WTC11 (cell line): ENCODE data around the gene TMPRSS6. TPM values are rescaled to one million over a fixed set of nuclear protein-coding genes. Genes with fewer than 3 reads are reported as not detected.

Experiments
- ATAC-seq: fragments of 200-7000 bp; cut with Tn5 transposase; 2 replicates; pipeline ENCODE4 v1.10.0; 2021; ENCODE audit warnings: mild to moderate bottlenecking, moderate library complexity
- CTCF ChIA-PET: fragments of 300-600 bp; sonication (Branson Sonifier 250); formaldehyde crosslinking; loops from one replicate; lab custom pipeline; 2021; ENCODE audit warnings: antibody characterized with exemption; lab: Charles Lee
- POLR2A ChIA-PET: fragments of 350-600 bp; sonication (Branson Sonifier 250); formaldehyde crosslinking; loops from one replicate; lab custom pipeline; 2021; ENCODE audit warnings: antibody characterized with exemption; lab: Charles Lee
- DNase-seq: peaks from one replicate; pipeline ENCODE4 v3.0.0; 2021; ENCODE audit warnings: low spot score
- H3K27ac Mint-ChIP-seq: 2 replicates; pipeline ENCODE4 v1.8.0; 2021; ENCODE audit warnings: mixed read lengths
- H3K27me3 Mint-ChIP-seq: 2 replicates; pipeline ENCODE4 v1.8.0; 2021; ENCODE audit warnings: low read depth, mild to moderate bottlenecking, moderate library complexity, mixed read lengths
- H3K36me3 Mint-ChIP-seq: 2 replicates; pipeline ENCODE4 v1.8.0; 2021; ENCODE audit warnings: mixed read lengths
- H3K4me1 Mint-ChIP-seq: 2 replicates; pipeline ENCODE4 v1.8.0; 2022; ENCODE audit warnings: mixed read lengths
- H3K4me3 Mint-ChIP-seq: 2 replicates; pipeline ENCODE4 v1.8.0; 2021; ENCODE audit warnings: mild to moderate bottlenecking, moderate library complexity, mixed read lengths
- H3K9me3 Mint-ChIP-seq: 2 replicates; pipeline ENCODE4 v1.8.0; 2021; ENCODE audit warnings: mixed read lengths
- FOXP1 ChIP-seq: sonication (generic); formaldehyde crosslinking; IDR thresholded peaks from 2 replicates; pipeline ENCODE4 v1.8.0; 2022; ENCODE audit warnings: missing genetic modification reagents, mild to moderate bottlenecking, moderate library complexity, borderline replicate concordance
- HMGA2 ChIP-seq: fragments of 250-450 bp; sonication (Bioruptor Pico); IDR thresholded peaks from 2 replicates; pipeline ENCODE4 v1.4.0; 2021; ENCODE audit warnings: mild to moderate bottlenecking, moderate library complexity
- KAT7 ChIP-seq: sonication (generic); formaldehyde crosslinking; IDR thresholded peaks from 2 replicates; pipeline ENCODE4 v1.8.1; 2023; ENCODE audit warnings: missing genetic modification reagents, mild to moderate bottlenecking, borderline replicate concordance
- MXD4 ChIP-seq: fragments of 250-450 bp; sonication (Bioruptor Pico); IDR thresholded peaks from 2 replicates; pipeline ENCODE4 v1.8.0; 2021; ENCODE audit warnings: mild to moderate bottlenecking, moderate library complexity, borderline replicate concordance
- MYBL2 ChIP-seq: sonication (generic); formaldehyde crosslinking; IDR thresholded peaks from 2 replicates; pipeline ENCODE4 v1.8.1; 2023; ENCODE audit warnings: mild to moderate bottlenecking, moderate library complexity, missing genetic modification reagents
- NR1H2 ChIP-seq: sonication (generic); formaldehyde crosslinking; IDR thresholded peaks from 2 replicates; pipeline ENCODE4 v1.9.0; 2021; ENCODE audit warnings: mild to moderate bottlenecking, moderate library complexity, missing genetic modification reagents
- PREB ChIP-seq: sonication (generic); formaldehyde crosslinking; IDR thresholded peaks from 2 replicates; pipeline ENCODE4 v1.8.1; 2022; ENCODE audit warnings: mild to moderate bottlenecking, missing genetic modification reagents, moderate library complexity, borderline replicate concordance
- PRRX2 ChIP-seq: fragments of 250-450 bp; sonication (Bioruptor Pico); IDR thresholded peaks from 2 replicates; pipeline ENCODE4 v1.8.0; 2021; ENCODE audit warnings: mild to moderate bottlenecking
- SMAD4 ChIP-seq: sonication (generic); formaldehyde crosslinking; IDR thresholded peaks from 2 replicates; pipeline ENCODE4 v1.8.0; 2022; ENCODE audit warnings: mild to moderate bottlenecking, missing genetic modification reagents
- SOX15 ChIP-seq: fragments of 250-450 bp; sonication (Bioruptor Pico); IDR thresholded peaks from 2 replicates; pipeline ENCODE4 v1.9.0; 2021; ENCODE audit warnings: mild to moderate bottlenecking
- ZNF121 ChIP-seq: sonication (generic); formaldehyde crosslinking; IDR thresholded peaks from 2 replicates; pipeline ENCODE4 v1.8.0; 2023; ENCODE audit warnings: missing genetic modification reagents
- ZNF317 ChIP-seq: sonication (generic); formaldehyde crosslinking; IDR thresholded peaks from 2 replicates; pipeline ENCODE4 v1.8.1; 2023; ENCODE audit warnings: low read depth, mild to moderate bottlenecking, moderate library complexity, missing genetic modification reagents, borderline replicate concordance
- total RNA-seq: library from RNA; stranded (reverse); gene quantifications from 3 replicates; pipeline ENCODE4 v1.2.3, GENCODE V29; 2021
- TF ChIP-seq, protein P1 (sequence below): sonication (generic); formaldehyde crosslinking; IDR thresholded peaks from 2 replicates; pipeline ENCODE4 v1.8.1; 2023; ENCODE audit warnings: mild to moderate bottlenecking, moderate library complexity, missing genetic modification reagents
- TF ChIP-seq, protein P2 (sequence below): sonication (generic); formaldehyde crosslinking; IDR thresholded peaks from 2 replicates; pipeline ENCODE4 v1.8.0; 2023; ENCODE audit warnings: mild to moderate bottlenecking, missing genetic modification reagents
- TF ChIP-seq, protein P3 (sequence below): fragments of 250-450 bp; sonication (Bioruptor Pico); IDR thresholded peaks from 2 replicates; pipeline ENCODE4 v1.9.0; 2021; ENCODE audit warnings: mild to moderate bottlenecking, borderline replicate concordance
- TF ChIP-seq, protein P4 (sequence below): sonication (generic); formaldehyde crosslinking; IDR thresholded peaks from 2 replicates; pipeline ENCODE4 v1.8.0; 2023; ENCODE audit warnings: missing genetic modification reagents
- TF ChIP-seq, protein P5 (sequence below): sonication (generic); formaldehyde crosslinking; IDR thresholded peaks from 2 replicates; pipeline ENCODE4 v1.8.1; 2022; ENCODE audit warnings: low read depth, mild to moderate bottlenecking, moderate library complexity, missing genetic modification reagents, borderline replicate concordance

TMPRSS6 gene
- total RNA-seq, 1 experiment from 2014 or later = 0.11 TPM

DNA sequence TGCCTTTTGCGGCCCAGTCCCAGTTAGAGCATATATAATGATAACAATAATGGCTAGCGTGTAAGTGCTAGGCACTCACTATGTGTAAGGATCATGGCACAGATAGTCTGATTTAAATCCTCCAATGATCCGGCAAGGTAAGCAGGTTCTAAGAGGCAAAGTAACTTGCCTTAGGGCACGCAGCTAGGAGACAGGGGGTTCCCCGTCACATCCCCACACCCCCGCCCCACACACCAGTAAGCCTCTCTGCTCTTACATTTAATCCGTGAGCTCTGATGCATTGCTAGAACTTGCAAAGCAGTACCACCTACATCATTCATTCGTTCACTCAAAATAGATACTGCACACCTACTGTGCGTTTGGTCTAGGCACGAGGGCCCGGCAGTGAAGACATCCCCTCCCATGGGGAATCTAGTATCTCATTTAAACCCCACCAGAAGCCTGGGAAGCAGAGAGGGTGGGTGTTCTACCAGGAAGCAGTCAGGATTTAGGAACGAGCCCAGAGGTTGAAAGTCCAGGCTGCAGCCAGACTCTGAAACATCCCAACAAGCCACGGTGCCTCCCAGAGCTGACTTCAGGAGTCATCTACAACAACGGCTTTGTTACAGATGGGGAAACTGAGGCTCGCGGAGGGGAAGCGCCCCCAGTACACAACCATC, 20.6 kb downstream of the TMPRSS6 start:
- Mint-ChIP-seq H3K27me3 (no peaks in the 10 kb centered on the region; the same call in 1 of the 2 replicates), H3K27ac (no peak overlapping the region), H3K4me3 (no peak overlapping the region), H3K4me1 (peaks cover 4% of the 10 kb centered on the region), H3K36me3 (no peaks in the 10 kb centered on the region), H3K9me3 (no peaks in the 10 kb centered on the region)
- no peak for TF ChIP-seq ZNF317
- TF ChIP-seq, protein P1, sequence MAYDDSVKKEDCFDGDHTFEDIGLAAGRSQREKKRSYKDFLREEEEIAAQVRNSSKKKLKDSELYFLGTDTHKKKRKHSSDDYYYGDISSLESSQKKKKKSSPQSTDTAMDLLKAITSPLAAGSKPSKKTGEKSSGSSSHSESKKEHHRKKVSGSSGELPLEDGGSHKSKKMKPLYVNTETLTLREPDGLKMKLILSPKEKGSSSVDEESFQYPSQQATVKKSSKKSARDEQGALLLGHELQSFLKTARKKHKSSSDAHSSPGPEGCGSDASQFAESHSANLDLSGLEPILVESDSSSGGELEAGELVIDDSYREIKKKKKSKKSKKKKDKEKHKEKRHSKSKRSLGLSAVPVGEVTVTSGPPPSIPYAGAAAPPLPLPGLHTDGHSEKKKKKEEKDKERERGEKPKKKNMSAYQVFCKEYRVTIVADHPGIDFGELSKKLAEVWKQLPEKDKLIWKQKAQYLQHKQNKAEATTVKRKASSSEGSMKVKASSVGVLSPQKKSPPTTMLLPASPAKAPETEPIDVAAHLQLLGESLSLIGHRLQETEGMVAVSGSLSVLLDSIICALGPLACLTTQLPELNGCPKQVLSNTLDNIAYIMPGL (CRISPR knock-in tag) = no peak
- POLR2A ChIA-PET = no interaction called here
- ATAC-seq (no peak), DNase-seq (no peak)
- CTCF ChIA-PET = no interaction called here

GRCh38 chr22:37088108-37088605, 21.4 kb downstream of the TMPRSS6 start:
- Mint-ChIP-seq H3K9me3 (no peaks in the 10 kb centered on the region), H3K27me3 (peaks cover 3% of the 10 kb centered on the region), H3K36me3 (no peaks in the 10 kb centered on the region), H3K27ac (no peak overlapping the region), H3K4me3 (no peak overlapping the region), H3K4me1 (peaks cover 4% of the 10 kb centered on the region)
- no peak for ATAC-seq
- TF ChIP-seq MXD4 = no peak
- no peak for TF ChIP-seq FOXP1 (CRISPR knock-in tag)
- no peak for TF ChIP-seq MYBL2 (CRISPR knock-in tag)
- no peak for TF ChIP-seq SMAD4 (CRISPR knock-in tag)
- TF ChIP-seq PREB (CRISPR knock-in tag) = no peak
- no peak for TF ChIP-seq HMGA2
- no peak for TF ChIP-seq SOX15 (CRISPR knock-in tag)
- TF ChIP-seq, protein P2, sequence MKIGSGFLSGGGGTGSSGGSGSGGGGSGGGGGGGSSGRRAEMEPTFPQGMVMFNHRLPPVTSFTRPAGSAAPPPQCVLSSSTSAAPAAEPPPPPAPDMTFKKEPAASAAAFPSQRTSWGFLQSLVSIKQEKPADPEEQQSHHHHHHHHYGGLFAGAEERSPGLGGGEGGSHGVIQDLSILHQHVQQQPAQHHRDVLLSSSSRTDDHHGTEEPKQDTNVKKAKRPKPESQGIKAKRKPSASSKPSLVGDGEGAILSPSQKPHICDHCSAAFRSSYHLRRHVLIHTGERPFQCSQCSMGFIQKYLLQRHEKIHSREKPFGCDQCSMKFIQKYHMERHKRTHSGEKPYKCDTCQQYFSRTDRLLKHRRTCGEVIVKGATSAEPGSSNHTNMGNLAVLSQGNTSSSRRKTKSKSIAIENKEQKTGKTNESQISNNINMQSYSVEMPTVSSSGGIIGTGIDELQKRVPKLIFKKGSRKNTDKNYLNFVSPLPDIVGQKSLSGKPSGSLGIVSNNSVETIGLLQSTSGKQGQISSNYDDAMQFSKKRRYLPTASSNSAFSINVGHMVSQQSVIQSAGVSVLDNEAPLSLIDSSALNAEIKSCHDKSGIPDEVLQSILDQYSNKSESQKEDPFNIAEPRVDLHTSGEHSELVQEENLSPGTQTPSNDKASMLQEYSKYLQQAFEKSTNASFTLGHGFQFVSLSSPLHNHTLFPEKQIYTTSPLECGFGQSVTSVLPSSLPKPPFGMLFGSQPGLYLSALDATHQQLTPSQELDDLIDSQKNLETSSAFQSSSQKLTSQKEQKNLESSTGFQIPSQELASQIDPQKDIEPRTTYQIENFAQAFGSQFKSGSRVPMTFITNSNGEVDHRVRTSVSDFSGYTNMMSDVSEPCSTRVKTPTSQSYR (CRISPR knock-in tag) = no peak
- DNase-seq = no peak
- ChIA-PET POLR2A (no interaction called here), CTCF (interaction anchor here (1.6 kb wide), 1 partner anchor 11 kb away, joined by 4 read pairs; no protein-coding TSS in a partner anchor)

- TF ChIP-seq, protein P3, sequence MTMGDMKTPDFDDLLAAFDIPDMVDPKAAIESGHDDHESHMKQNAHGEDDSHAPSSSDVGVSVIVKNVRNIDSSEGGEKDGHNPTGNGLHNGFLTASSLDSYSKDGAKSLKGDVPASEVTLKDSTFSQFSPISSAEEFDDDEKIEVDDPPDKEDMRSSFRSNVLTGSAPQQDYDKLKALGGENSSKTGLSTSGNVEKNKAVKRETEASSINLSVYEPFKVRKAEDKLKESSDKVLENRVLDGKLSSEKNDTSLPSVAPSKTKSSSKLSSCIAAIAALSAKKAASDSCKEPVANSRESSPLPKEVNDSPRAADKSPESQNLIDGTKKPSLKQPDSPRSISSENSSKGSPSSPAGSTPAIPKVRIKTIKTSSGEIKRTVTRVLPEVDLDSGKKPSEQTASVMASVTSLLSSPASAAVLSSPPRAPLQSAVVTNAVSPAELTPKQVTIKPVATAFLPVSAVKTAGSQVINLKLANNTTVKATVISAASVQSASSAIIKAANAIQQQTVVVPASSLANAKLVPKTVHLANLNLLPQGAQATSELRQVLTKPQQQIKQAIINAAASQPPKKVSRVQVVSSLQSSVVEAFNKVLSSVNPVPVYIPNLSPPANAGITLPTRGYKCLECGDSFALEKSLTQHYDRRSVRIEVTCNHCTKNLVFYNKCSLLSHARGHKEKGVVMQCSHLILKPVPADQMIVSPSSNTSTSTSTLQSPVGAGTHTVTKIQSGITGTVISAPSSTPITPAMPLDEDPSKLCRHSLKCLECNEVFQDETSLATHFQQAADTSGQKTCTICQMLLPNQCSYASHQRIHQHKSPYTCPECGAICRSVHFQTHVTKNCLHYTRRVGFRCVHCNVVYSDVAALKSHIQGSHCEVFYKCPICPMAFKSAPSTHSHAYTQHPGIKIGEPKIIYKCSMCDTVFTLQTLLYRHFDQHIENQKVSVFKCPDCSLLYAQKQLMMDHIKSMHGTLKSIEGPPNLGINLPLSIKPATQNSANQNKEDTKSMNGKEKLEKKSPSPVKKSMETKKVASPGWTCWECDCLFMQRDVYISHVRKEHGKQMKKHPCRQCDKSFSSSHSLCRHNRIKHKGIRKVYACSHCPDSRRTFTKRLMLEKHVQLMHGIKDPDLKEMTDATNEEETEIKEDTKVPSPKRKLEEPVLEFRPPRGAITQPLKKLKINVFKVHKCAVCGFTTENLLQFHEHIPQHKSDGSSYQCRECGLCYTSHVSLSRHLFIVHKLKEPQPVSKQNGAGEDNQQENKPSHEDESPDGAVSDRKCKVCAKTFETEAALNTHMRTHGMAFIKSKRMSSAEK (CRISPR knock-in tag) = no peak
- TF ChIP-seq, protein P4, sequence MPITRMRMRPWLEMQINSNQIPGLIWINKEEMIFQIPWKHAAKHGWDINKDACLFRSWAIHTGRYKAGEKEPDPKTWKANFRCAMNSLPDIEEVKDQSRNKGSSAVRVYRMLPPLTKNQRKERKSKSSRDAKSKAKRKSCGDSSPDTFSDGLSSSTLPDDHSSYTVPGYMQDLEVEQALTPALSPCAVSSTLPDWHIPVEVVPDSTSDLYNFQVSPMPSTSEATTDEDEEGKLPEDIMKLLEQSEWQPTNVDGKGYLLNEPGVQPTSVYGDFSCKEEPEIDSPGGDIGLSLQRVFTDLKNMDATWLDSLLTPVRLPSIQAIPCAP (CRISPR knock-in tag) = no peak
- TF ChIP-seq PRRX2 = no peak
- TF ChIP-seq KAT7 (CRISPR knock-in tag) = no peak
- TF ChIP-seq, protein P5, sequence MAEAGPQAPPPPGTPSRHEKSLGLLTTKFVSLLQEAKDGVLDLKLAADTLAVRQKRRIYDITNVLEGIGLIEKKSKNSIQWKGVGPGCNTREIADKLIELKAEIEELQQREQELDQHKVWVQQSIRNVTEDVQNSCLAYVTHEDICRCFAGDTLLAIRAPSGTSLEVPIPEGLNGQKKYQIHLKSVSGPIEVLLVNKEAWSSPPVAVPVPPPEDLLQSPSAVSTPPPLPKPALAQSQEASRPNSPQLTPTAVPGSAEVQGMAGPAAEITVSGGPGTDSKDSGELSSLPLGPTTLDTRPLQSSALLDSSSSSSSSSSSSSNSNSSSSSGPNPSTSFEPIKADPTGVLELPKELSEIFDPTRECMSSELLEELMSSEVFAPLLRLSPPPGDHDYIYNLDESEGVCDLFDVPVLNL (CRISPR knock-in tag) = no peak
- TF ChIP-seq HMGA2 = no peak
- no peak for TF ChIP-seq NR1H2 (CRISPR knock-in tag)
- TF ChIP-seq ZNF121 (CRISPR knock-in tag) = no peak
- ATAC-seq (no peak), DNase-seq (no peak)
- no peaks in the 10 kb centered on the region for H3K4me1 Mint-ChIP-seq
- ChIA-PET CTCF (interaction anchor here (1.1 to 1.9 kb wide), 3 partner anchors 41 to 113 kb away, joined by 3 to 7 read pairs (median 6); no protein-coding TSS in a partner anchor), POLR2A (no interaction called here)
- H3K9me3 Mint-ChIP-seq = no peaks in the 10 kb centered on the region
- H3K27me3 Mint-ChIP-seq = peaks cover 5% of the 10 kb centered on the region
- H3K4me3 Mint-ChIP-seq = no peak overlapping the region
- no peak overlapping the region for H3K27ac Mint-ChIP-seq
- no peaks in the 10 kb centered on the region for H3K36me3 Mint-ChIP-seq
Observed at GRCh38 chr22:37086184-37086583, 23.3 kb downstream of the TMPRSS6 start.
